ENCODE data around the gene CAPN2. TPM values are rescaled to one million over a fixed set of nuclear protein-coding genes. Genes with fewer than 3 reads are reported as not detected.

The CAPN2 gene
- total RNA-seq, 1 donor from 2014 or later = 391 TPM

DNA sequence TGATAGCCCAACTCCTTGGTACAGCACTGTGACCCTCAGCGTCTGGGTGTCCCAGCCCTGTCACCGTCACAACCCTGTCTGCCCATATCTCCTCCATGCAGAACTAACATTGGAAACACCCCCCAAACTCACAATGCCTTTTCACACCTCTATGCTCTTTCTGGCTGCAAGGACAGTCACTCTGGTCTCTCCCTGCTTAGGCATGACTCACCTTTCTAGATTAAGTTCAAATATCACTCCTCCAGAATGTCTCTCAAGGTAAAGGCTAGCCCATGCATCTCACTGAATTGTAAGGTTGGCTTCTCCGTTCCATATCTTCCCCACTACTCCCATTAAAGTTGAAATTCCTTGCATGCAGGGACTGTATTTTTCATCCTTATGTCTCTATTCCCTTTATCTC is 29.8 kb upstream of the CAPN2 start:
- FAIRE-seq (no peak), DNase-seq (ENCODE audit: low read depth) (no peak)
- Histone ChIP-seq H3K9ac (ENCODE audit: low read length) (no peak overlapping the region), H3K4me2 (ENCODE audit: low read length) (no peak overlapping the region), H3K9me3 (ENCODE audit: insufficient read depth, low read depth, low read length) (no peaks in the 10 kb centered on the region), H3K27me3 (ENCODE audit: insufficient read depth, low read length) (peaks cover 10% of the 10 kb centered on the region), H2AFZ (ENCODE audit: low read depth, low read length) (no peak overlapping the region), H3K4me1 (ENCODE audit: insufficient read depth, low read length) (no peaks in the 10 kb centered on the region), H4K20me1 (ENCODE audit: insufficient read depth, low read length) (no peaks in the 10 kb centered on the region), H3K4me3 (ENCODE audit: insufficient read depth, low read depth, low read length) (no peak overlapping the region), H3K27ac (ENCODE audit: low read depth, low read length) (no peak overlapping the region), H3K36me3 (ENCODE audit: insufficient read depth, low read length) (no peaks in the 10 kb centered on the region), H3K79me2 (ENCODE audit: insufficient read depth, low read length) (no peaks in the 10 kb centered on the region)
- no peaks in the 10 kb centered on the region for H3K36me3 Mint-ChIP-seq (ENCODE audit: low read depth, unreplicated experiment)
- no peaks in the 10 kb centered on the region for H3K4me1 Mint-ChIP-seq (ENCODE audit: low read depth, unreplicated experiment)
- no peaks in the 10 kb centered on the region for H3K9me3 Mint-ChIP-seq (ENCODE audit: unreplicated experiment)
- TF ChIP-seq, protein P1, sequence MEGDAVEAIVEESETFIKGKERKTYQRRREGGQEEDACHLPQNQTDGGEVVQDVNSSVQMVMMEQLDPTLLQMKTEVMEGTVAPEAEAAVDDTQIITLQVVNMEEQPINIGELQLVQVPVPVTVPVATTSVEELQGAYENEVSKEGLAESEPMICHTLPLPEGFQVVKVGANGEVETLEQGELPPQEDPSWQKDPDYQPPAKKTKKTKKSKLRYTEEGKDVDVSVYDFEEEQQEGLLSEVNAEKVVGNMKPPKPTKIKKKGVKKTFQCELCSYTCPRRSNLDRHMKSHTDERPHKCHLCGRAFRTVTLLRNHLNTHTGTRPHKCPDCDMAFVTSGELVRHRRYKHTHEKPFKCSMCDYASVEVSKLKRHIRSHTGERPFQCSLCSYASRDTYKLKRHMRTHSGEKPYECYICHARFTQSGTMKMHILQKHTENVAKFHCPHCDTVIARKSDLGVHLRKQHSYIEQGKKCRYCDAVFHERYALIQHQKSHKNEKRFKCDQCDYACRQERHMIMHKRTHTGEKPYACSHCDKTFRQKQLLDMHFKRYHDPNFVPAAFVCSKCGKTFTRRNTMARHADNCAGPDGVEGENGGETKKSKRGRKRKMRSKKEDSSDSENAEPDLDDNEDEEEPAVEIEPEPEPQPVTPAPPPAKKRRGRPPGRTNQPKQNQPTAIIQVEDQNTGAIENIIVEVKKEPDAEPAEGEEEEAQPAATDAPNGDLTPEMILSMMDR (IDR thresholded peaks at IDR 0.05; ENCODE audit: insufficient read depth, low read depth, low read length) = no peak
- no peak for TF ChIP-seq EZH2 (IDR thresholded peaks at IDR 0.05; ENCODE audit: insufficient read depth, low read length)
- no peak overlapping the region for H3K4me3 Mint-ChIP-seq (ENCODE audit: unreplicated experiment)
- H3K27me3 Mint-ChIP-seq (ENCODE audit: low read depth, unreplicated experiment) = peaks cover 18% of the 10 kb centered on the region
- H3K27ac Mint-ChIP-seq (ENCODE audit: unreplicated experiment) = no peak overlapping the region

DNA sequence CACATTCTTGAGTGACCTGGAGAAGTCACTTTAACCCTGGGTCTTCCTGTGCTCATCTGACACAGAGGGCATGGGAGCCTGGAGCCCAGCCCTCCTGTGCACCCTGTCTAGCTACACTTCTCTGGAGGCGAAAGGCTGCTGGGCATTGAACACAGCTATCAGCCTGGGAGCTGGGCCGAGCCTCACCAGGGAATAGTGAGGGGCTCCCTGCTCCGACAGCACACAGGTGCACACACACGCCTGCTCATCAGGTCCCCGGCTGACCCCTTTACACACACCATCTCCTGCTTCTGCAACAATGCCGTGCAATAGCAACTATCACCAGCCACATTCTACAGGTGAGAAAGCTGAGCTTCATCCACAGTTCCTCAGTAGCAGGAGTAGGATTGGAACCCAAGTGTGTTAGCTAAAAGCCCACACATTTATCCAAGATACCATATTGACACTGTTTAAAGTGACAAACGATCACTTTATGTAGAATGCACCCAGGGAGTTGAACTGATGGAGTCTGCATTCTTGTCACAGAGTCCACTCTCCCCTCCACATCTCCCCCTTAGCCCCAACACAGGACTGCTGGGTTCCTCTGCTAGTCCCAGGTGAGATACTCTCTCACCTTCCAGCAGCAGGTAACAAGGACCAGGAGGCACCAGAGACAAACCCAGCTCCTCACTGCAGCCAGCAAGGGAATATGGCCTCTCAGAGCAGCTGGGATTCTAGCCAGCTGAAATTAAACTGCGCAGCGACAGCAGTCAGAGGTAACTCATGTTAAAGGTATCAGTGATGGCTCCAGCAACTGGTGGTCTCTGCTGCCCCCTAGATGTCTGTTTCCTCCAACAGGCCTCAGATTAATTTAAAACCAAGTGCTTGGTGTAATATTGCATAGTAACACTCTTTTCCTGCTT is 28.5 kb upstream of the CAPN2 start:
- Histone ChIP-seq H3K9me3 (ENCODE audit: insufficient read depth, low read depth, low read length) (no peaks in the 10 kb centered on the region), H3K4me3 (ENCODE audit: insufficient read depth, low read depth, low read length) (no peak overlapping the region), H3K4me2 (ENCODE audit: low read length) (no peak overlapping the region), H3K27ac (ENCODE audit: low read depth, low read length) (no peak overlapping the region), H2AFZ (ENCODE audit: low read depth, low read length) (no peak overlapping the region), H3K27me3 (ENCODE audit: insufficient read depth, low read length) (peaks cover 10% of the 10 kb centered on the region), H3K9ac (ENCODE audit: low read length) (no peak overlapping the region), H4K20me1 (ENCODE audit: insufficient read depth, low read length) (no peaks in the 10 kb centered on the region), H3K4me1 (ENCODE audit: insufficient read depth, low read length) (no peaks in the 10 kb centered on the region), H3K79me2 (ENCODE audit: insufficient read depth, low read length) (no peaks in the 10 kb centered on the region), H3K36me3 (ENCODE audit: insufficient read depth, low read length) (no peaks in the 10 kb centered on the region)
- H3K9me3 Mint-ChIP-seq (ENCODE audit: unreplicated experiment) = no peaks in the 10 kb centered on the region
- FAIRE-seq = no peak
- no peak overlapping the region for H3K4me3 Mint-ChIP-seq (ENCODE audit: unreplicated experiment)
- TF ChIP-seq EZH2 (IDR thresholded peaks at IDR 0.05; ENCODE audit: insufficient read depth, low read length) = no peak
- TF ChIP-seq, protein P1 (IDR thresholded peaks at IDR 0.05; ENCODE audit: insufficient read depth, low read depth, low read length) = peak; percentile 92
- no peak for DNase-seq (ENCODE audit: low read depth)
- H3K36me3 Mint-ChIP-seq (ENCODE audit: low read depth, unreplicated experiment) = no peaks in the 10 kb centered on the region
- peaks cover 15% of the 10 kb centered on the region for H3K27me3 Mint-ChIP-seq (ENCODE audit: low read depth, unreplicated experiment)
- H3K27ac Mint-ChIP-seq (ENCODE audit: unreplicated experiment) = no peak overlapping the region
- no peaks in the 10 kb centered on the region for H3K4me1 Mint-ChIP-seq (ENCODE audit: low read depth, unreplicated experiment)

DNA sequence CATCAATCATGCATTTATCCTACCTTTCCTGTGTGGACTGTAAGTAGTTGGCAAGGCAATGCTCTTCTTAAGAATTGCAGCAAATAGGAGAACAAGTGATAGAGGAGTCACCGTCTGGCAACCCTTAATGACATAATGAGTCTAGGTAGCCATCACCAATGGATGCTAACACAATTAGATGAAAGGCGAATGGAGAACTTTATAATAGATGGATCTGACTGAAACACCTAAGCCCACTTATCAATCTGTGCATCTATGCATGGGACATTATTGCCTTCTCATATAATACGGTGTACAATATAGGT is 27.9 kb upstream of the CAPN2 start:
- Mint-ChIP-seq H3K27ac (ENCODE audit: unreplicated experiment) (no peak overlapping the region), H3K4me3 (ENCODE audit: unreplicated experiment) (no peak overlapping the region), H3K27me3 (ENCODE audit: low read depth, unreplicated experiment) (peaks cover 15% of the 10 kb centered on the region), H3K4me1 (ENCODE audit: low read depth, unreplicated experiment) (no peaks in the 10 kb centered on the region), H3K36me3 (ENCODE audit: low read depth, unreplicated experiment) (no peaks in the 10 kb centered on the region), H3K9me3 (ENCODE audit: unreplicated experiment) (no peaks in the 10 kb centered on the region)
- Histone ChIP-seq H2AFZ (ENCODE audit: low read depth, low read length) (no peak overlapping the region), H4K20me1 (ENCODE audit: insufficient read depth, low read length) (no peaks in the 10 kb centered on the region), H3K27me3 (ENCODE audit: insufficient read depth, low read length) (peaks cover 10% of the 10 kb centered on the region), H3K4me2 (ENCODE audit: low read length) (no peak overlapping the region), H3K9me3 (ENCODE audit: insufficient read depth, low read depth, low read length) (no peaks in the 10 kb centered on the region), H3K4me1 (ENCODE audit: insufficient read depth, low read length) (no peaks in the 10 kb centered on the region), H3K9ac (ENCODE audit: low read length) (no peak overlapping the region), H3K4me3 (ENCODE audit: insufficient read depth, low read depth, low read length) (no peak overlapping the region), H3K36me3 (ENCODE audit: insufficient read depth, low read length) (no peaks in the 10 kb centered on the region), H3K79me2 (ENCODE audit: insufficient read depth, low read length) (no peaks in the 10 kb centered on the region), H3K27ac (ENCODE audit: low read depth, low read length) (no peak overlapping the region)
- DNase-seq (ENCODE audit: low read depth) (no peak), FAIRE-seq (no peak)
- TF ChIP-seq EZH2 (IDR thresholded peaks at IDR 0.05; ENCODE audit: insufficient read depth, low read length) = no peak
- TF ChIP-seq, protein P1 (IDR thresholded peaks at IDR 0.05; ENCODE audit: insufficient read depth, low read depth, low read length) = no peak

All from astrocyte (in vitro differentiated cells and primary cell).